ELR (cell line): ENCODE data around the gene ZNF595.
"Not testable (repeated sequence)": the region's sequence is repeated elsewhere in the genome, so short reads cannot be mapped to it uniquely, and the experiment has no call there.

Experiments
- DNase-seq: peaks from one replicate; pipeline ENCODE4 v3.0.0-alpha.2; 2015; ENCODE audit warnings: low read depth

ZNF595 gene

DNA sequence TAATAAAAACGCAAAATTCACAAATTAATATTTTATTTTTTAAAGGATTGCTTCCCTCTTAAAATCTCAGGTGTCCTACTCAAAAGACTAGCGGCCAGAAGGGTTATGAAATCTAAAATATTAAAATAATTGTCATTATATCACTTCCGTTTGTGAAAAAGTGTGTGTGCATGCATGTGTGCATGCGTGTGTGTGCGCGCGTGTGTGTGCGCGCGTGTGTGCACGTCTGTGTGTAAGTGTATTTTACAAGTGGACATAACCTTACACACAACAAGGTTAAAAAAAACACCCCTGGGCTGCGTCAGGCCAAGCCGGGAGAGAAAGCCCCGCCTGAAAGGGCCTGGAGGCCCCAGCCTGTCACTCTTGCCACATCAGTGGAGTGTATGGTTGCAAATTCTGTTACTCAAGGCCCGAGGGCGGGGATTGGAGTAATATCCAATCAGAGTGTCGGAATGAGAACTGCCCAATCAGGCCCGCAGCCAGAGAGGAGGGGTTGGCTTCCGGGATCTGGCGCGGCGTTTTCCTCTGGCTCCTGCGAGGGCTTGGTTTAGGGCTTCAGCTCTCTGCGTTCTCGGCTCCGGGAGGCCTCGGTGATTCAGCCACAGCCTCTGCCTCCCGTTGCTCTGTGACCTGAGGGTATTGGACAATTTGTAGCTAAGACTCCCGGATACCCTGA, at the start of gene ZNF595:
TSS of gene ZNF595 (plus strand) at position 518 of the 676 bp plus-strand sequence. CDS start 168 bp downstream, outside the sequence.
- not testable (repeated sequence) for DNase-seq

DNA sequence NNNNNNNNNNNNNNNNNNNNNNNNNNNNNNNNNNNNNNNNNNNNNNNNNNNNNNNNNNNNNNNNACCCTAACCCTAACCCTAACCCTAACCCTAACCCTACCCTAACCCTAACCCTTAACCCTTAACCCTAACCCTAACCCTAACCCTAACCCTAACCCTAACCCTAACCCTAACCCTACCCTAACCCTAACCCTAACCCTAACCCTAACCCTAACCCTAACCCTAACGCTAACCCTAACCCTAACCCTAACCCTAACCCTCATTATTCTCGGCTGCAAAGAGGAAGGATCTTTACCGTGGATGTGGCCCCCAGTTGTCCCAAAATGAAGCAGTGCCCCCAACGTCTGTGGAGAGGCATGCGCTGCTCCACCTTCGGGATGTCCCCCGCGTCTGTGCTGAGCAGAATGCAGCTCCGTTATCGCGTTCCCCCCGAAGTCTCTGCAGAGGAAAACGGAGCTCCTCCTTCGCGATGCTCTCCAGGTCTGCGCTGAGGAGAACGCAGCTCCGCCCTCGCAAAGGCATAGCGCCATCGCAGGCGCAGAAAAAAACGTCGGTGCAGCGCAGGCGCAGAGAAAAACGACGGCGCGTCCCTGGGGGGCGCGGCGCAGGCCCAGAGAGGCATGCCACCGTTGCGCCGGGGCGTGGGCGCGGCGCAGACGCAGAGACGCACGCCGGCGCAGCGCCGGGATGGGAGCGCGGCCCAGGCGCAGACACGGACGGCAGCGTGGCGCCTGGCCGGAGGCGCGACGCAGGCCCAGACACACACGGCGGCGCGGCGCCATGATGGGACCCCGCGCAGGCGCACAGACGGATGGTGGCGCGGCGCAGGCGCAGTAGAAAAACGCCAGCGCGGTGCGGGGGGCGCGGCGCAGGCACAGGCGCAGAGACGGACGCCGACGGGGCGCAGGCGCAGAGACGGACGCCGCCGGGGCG, 42.9 kb upstream of the ZNF595 start:
- DNase-seq = peak; percentile 3

DNA sequence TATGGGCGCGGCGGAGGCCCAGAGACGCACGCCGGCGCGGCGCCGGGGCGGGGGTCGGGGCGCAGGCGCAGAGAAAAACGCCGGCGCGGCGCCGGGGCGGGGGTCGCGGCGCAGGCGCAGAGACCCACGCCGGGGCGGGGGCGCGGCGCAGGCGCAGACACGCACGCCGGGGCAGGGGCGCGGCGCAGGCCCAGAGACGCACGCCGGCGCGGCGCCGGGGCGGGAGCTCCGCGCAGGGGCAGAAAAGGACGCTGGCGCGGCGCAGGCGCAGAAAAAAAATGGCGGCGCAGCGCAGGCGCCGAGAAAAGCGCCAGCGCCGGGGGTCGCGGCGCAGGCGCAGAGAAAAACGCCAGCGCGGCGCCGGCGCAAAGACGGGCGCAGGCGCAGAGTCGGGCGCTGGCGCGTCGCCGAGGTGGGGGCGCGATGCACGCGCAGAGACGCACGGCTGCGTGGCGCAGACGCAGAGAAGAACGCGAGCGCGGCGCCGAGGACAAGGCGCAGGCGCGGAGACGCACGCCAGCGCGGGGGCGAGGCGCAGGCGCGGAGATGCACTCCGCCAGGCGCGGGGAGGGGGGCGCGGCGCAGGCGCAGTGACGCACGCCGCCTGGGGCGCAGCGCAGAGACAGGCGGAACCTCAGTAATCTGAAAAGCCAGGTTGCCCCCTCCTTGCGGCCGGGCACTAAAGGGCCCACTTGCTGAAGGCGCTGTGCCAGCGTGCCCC, 41.9 kb upstream of the ZNF595 start:
- DNase-seq = not testable (repeated sequence)

DNA sequence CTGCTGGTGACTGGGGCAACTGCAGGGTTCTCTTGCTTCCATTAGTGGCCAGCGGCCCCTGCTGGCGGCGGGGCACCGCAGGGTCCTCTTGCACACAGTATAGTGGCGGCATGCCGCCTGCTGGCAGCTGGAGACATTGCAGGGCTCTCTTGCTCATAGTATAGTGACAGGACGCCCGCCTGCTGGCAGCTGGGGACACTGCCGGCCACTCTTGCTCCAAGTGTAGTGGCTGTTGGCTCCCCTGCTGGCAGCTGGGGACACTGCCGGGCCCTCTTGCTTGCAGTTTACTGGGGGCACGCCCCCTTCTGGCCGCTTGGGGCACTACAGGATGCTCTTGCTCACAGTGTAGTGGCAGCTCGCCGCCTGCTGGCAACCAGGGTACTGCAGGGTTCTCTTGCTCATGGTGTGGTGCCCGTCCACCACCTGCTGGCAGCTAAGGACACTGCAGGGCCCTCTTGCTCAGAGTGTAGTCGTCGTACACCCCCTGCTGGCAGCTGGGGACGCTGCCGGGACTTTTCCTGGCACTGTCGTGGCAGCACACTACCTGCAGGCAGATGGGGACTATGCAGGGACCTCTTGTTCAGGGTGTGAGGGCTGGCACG, 41.2 kb upstream of the ZNF595 start:
- DNase-seq = peak; percentile 3

DNA sequence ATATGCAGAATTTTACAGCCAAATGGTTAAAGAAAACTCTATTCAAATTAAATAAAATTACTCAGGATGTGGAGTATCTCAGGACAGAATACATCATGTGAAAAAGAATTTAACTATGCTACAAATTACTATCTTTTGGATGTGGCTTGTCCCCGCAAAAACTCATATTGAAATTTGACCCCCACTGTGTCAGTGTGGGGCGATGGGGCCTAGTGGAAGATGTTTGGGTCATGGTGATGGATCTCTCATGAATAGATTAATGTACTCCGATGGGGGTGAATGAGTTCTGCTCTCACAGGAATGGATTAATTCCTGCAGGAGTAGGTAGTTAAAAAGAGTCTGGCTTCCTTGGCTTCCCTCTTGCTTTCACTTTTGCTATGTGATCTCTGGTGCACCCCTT, 35.0 kb upstream of the ZNF595 start:
- DNase-seq = not testable (repeated sequence)

DNA sequence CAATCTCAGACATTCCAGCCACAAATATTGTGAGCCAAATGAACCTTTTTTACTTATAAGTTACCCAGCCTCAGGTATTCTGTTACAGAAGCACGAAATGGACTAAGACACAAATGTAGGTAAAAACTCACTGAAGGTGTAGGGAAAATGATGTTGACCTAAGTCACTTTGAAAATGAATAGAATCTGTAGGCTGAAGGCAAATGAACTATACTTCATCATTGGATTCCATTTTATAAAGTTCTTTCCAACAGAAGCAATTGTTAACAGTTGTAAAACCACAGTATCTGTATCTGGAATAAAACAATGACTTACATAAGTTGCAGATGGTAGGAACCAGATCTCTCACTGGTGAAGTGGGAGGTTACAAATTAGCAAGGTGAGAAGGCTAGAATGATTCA, 34.5 kb upstream of the ZNF595 start:
- DNase-seq = not testable (repeated sequence)

DNA sequence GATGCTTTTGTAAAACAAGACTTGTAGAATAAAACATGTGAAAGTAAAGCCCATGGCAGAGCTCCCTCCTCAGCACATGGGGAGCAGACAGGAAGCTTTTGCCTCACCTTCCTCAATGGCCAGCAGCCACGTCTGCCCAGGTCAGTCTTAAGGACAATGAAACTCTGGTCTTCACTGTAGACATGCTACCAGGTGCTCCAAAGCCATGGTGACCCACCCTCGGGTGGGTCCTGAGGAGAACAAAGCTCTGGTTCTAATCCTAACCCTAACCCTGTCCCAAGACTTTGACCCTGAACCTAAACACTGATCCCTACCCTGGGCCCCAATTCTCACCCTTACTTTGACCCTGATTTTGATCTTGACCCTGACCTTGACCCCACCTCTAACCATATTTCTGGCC, 30.2 kb upstream of the ZNF595 start:
- DNase-seq = not testable (repeated sequence)

DNA sequence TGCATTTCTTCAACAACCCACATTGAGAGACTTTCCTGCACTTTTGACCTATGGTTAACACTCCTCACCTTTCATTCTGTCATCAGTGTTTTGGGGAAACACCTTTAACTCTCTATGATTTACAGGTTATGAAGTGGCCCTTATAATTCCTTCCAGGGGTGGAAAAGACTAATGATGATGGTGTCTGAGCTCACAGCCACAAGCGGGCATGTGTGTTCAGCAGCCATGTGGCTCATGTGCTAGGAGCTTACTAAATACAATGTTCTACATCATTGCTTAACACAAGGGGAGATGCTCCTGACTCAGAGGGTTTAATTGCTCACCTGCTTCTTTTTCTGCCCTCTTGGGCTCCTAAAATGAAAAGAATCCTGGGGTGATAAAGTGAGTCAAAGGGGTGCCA, 28.8 kb upstream of the ZNF595 start:
- not testable (repeated sequence) for DNase-seq

DNA sequence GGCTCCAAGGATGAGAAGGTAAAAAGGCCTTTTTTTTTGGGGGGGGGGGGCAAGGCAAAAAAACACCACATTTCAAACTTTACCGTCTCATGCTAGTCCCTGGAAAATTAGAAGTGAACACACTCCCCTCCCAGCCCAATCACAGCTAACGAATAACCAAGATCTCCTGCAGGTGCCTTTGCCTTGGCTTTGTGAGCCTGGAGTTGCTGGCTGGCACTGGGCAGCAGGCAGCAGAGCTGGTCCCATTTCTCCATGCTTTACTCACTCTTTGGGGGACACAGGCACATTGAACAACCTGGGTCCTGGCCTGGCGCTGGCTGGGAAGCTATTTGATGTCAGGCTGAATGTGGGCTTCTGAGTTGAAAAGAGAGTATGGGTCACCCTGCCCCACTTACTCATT, 25.6 kb upstream of the ZNF595 start:
- DNase-seq = not testable (repeated sequence)

DNA sequence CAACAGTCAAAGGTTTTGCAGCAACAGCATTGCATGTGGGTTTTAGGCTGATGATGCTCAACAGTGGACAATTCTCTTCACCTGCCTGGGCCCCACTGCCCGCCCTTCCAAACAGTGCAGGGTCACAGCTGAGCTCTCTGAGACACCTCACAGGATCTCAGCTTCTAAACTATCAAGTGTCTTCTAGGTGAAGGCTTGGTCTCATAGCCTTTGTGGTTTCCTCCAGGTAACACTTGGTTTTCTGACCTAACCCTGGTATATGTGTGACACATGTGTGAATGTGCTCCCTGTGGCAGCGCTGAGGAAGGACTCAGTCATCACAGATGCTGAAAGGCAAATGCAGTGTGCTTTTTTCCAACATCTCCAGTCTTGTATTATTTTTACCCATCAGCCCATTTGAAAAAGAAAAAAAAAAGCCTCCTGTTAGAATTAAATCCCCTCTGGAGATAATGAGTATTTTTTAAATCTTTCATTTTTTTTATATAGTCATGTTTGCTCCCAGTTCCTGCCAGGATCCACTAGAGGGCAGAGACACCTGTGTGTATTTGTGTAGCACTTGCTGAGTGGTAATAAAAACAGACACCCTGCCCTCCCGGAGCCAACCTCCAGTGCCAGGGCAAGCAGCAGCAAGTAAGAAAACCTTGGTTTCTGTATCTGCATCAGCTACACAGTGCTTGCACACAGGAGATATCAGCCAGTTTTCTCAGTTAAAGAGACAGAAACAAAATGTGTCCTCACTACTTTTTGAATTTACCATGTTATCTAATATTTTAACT, 24.2 kb upstream of the ZNF595 start:
- DNase-seq = not testable (repeated sequence)

DNA sequence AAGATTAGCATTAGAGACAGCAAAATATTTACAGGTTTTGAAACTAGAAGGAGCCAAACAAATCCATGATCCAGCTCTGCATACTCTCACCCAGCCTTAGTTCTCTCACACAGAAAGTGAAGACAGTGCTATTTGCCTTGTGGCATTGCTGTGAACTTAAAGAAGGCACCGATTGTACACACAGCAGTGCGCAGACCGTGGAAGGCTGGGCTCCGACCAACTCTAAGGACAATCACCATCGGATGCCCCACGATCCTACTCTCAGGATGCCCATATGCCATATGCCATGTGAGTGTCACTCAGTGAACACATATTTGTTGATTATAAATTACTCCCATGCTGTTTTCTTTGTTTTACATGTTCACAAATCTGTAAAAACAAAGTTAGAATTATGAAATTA, 19.8 kb upstream of the ZNF595 start:
- DNase-seq = not testable (repeated sequence)

DNA sequence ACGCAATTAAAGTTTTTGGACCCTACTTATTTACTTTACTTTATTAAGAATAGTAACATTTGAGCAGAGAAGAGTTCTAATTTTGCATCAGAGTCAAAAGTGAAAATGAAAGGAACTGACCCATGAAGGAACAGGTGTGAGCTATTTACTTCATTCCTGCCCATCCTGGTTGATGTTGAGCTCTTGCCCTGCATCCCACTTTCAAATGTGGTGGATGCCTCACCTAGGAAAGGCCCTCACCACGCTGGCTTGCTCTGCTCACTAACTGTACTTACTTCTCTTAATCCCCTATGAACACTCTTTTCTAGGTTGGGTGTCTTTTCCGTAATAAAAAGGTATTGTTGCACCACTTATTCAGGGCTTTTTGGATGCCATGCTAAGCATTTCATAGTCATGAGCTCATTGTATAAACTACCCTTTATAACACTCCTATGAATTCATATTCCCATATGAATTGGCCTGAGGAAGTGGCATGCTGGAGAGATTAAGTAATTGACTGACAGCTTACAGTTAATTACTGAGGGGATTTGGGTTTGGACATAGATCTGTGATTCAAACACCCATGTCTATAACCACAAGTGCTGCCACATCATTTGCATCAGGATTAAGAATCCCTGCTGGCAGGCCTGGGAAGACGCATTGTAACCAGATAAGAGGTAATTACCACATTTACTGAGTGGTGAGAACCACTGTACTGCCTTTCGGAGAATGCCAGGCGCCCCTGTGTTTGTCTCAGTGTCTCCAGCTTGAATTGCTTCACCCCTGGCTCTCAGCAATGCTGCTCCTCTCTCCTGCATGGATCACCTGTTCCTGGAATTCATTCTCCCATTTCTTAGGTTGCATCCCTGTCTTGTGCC, 16.3 kb upstream of the ZNF595 start:
- DNase-seq = not testable (repeated sequence)

DNA sequence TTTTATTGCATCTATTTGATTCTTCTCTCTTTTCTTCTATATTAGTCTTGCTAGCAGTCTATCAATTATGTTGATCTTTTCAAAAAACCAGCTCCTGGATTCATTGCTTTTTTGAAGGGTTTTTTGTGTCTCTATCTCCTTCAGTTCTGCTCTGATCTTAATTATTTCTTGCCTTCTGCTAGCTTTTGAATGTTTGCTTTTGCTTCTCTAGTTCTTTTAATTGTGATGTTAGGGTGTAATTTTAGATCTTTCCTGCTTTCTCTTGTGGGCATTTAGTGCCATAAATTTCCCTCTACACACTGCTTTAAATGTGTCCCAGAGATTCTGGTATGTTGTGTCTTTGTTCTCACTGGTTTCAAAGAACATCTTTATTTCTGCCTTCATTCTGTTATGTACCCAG, 14.9 kb upstream of the ZNF595 start:
- DNase-seq = not testable (repeated sequence)

DNA sequence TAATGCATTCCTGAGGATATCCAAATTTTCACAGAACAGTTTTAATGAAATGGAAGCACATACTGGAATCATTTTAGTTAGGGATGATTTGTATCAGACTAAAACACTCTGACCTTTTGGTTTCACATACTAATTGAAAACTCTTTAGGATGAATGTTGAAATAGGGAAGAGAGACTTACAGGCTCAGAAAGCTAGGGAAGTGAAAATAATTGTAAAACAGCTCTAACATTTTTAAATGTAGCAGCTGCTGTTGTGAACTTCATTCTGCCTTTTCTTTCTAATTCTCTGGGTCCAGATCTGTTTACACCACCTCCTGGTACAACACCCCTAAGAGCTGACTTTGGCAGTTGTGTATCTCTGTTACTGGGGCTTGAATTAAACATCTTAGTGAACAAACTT, 9.7 kb upstream of the ZNF595 start:
- not testable (repeated sequence) for DNase-seq

DNA sequence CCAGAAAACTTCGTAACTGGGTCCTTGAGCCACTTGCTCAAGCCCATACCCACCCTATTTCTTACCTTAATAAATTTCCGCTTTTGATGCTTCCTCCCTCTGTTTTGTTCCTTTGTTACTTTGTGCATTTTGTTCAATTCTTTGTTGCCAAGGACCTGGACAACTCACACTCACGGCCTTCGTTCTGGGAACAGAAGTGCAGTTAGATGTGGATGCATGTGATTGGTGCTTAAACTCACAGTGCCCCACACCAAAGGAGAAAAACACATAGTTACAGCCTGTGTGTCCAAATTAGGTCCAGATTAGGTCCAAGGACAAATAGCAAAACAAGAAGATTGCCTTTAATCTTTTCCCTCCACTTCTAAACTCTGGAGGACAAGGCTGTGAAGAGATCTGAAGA, 1.9 kb upstream of the ZNF595 start:
- DNase-seq = not testable (repeated sequence)

DNA sequence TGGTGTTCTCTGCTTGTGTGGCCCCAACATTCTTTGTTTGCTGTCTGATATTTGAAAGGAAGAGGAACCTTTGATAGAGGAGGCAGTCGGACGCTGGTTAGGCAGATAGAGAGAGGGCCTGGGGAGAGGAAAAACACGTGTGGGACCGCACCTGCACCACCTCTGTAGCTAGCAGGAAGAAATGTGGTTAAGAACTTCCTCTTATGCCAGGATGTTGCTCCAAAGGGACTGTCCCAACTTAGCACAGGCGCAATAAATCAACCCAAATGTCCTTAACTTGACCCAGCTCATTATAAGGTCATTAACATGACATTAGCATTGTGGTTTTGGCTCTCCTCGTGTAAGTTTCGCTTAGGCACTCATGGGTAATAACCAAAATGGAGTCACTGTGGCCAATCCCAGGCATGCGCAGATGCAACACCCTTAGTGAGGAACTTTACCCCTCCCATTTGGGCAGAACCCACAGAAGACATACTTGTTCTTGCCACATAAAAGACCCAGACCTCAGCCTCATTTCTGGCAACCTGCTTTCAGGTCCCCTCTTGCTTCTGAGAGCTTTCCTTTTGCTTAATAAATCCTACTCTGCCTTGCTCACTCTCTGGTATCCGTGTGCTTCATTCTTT, 1.4 kb upstream of the ZNF595 start:
- not testable (repeated sequence) for DNase-seq

DNA sequence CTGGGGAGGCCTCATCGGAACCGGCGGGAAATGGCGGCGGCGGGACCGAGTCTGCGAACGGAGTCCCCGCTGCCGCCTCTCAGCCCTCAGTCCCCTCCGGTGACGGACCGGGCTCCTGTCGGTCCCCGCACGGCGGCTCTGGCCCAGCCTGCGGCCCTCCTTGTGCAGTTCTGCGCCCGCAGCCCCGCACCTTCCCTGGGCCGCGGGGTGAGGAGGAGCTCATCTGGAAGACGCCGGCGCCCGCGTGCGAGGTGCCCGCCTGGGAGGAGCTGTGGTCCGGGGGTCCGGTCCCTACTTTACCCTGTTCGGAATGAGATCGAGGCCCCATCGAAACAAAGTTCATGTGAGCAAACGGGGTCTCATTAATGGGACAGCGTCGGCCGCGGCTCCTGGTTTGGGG, 400 bp downstream of the ZNF595 start:
- not testable (repeated sequence) for DNase-seq

DNA sequence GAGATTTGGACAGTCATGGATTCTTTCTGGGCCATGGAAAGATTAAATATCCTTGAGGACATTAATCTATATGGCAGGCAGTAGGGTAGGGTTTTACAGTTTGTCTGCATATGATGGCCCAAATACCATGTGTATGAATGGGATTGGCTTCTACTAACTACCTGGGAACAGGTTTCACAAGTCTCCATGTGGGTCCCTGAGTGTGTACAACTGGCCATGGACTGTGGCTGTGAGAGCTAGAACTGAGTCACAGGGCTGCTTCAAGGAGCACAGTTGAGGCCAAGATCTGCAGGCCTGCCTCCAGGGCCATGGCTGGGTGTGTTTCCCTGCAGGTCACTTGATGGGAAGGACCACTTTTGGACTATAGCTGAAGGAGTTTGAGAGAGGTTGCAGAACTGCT, 11.6 kb downstream of the ZNF595 start:
- DNase-seq = not testable (repeated sequence)

DNA sequence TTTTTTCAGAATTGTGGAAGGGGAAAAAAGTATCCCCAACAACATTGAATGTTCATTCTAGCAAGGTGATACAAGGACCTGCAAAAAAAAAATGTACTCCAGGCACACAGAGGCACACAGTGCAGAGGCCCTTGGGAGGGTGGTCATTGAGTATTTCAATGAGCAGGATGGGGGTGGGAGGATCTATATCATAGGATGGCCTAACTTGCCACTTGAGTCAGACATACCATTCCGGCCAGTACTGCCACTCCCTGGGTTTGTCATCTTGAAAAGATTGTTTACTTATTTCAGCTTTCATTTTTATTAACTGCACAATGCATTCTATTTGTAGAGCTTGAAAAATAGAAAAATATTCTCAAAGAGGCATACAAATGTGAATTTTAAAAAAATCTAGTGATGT, 18.7 kb downstream of the ZNF595 start:
- DNase-seq = no peak

DNA sequence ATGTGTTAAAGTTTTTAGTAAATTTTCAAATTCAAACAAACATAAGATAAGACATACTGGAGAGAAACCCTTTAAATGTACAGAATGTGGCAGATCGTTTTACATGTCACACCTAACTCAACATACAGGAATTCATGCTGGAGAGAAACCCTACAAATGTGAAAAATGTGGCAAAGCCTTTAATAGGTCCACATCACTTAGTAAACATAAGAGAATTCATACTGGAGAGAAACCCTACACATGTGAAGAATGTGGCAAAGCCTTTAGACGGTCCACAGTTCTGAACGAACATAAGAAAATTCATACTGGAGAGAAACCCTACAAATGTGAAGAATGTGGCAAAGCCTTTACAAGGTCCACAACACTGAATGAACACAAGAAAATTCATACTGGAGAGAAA, 32.8 kb downstream of the ZNF595 start:
- no peak for DNase-seq
